OCI-LY3 (cell line): ENCODE data around the gene ZNF526.

Source experiments
- H2AFZ ChIP-seq: fragments of 200-600, 300-600 bp; shearing (Covaris generic); 2 replicates; pipeline ENCODE4 v1.6.0; 2014; ENCODE audit warnings: antibody characterized with exemption, low read depth, low read length
- H3K27ac ChIP-seq: fragments of 200-600, 300-600 bp; sonication (generic); 2 replicates; pipeline ENCODE4 v1.5.1; 2014; ENCODE audit warnings: mild to moderate bottlenecking, low read length, moderate library complexity, mixed read lengths
- H3K27me3 ChIP-seq: fragments of 200-600, 300-600 bp; sonication (generic); 2 replicates; pipeline ENCODE4 v1.6.1; 2014; ENCODE audit warnings: low read depth, low read length, mixed read lengths
- H3K36me3 ChIP-seq: fragments of 200-600, 300-600 bp; sonication (generic); replicated peaks from 2 replicates; pipeline ENCODE3; 2014; ENCODE audit warnings: low read depth, low read length, mixed read lengths
- H3K4me1 ChIP-seq: fragments of 300-600, 200-600 bp; sonication (generic); 2 replicates; pipeline ENCODE4 v1.6.1; 2014; ENCODE audit warnings: low read length, mixed read lengths
- H3K4me2 ChIP-seq: fragments of 200-600, 300-600 bp; sonication (generic); 2 replicates; pipeline ENCODE4 v1.6.1; 2014; ENCODE audit warnings: low read length, mixed read lengths
- H3K4me3 ChIP-seq: fragments of 300-600, 200-600 bp; sonication (generic); 2 replicates; pipeline ENCODE4 v1.5.1; 2014; ENCODE audit warnings: antibody characterized with exemption, mild to moderate bottlenecking, low read length, moderate library complexity
- H3K79me2 ChIP-seq: fragments of 300-600, 200-600 bp; shearing (Covaris generic); 2 replicates; pipeline ENCODE4 v1.6.1; 2014; ENCODE audit warnings: mild to moderate bottlenecking, low read length, mixed read lengths
- H3K9ac ChIP-seq: fragments of 300-600, 200-600 bp; shearing (Covaris generic); 2 replicates; pipeline ENCODE4 v1.6.0; 2014; ENCODE audit warnings: mild to moderate bottlenecking, low read length, moderate library complexity
- H3K9me3 ChIP-seq: fragments of 200-600, 300-600 bp; shearing (Covaris generic); 2 replicates; pipeline ENCODE4 v1.6.1; 2014; ENCODE audit warnings: low read length, mixed read lengths; ENCODE audit not compliant: insufficient read depth
- H4K20me1 ChIP-seq: fragments of 200-600, 300-600 bp; sonication (generic); 2 replicates; pipeline ENCODE4 v1.6.1; 2016; ENCODE audit warnings: low read length, mixed read lengths; ENCODE audit not compliant: insufficient read depth
- EZH2phosphoT487 ChIP-seq: fragments of 200-600 bp; shearing (Covaris generic); IDR thresholded peaks from 2 replicates; pipeline ENCODE4 v1.6.1; 2018; ENCODE audit warnings: antibody characterized with exemption, mixed run types, low read depth
- TF ChIP-seq, protein P1 (sequence below): fragments of 200-600, 300-600 bp; sonication (generic); IDR thresholded peaks from 2 replicates; pipeline ENCODE4 v1.5.1; 2014; ENCODE audit warnings: antibody characterized with exemption, low read length, low read depth

ZNF526 gene

DNA sequence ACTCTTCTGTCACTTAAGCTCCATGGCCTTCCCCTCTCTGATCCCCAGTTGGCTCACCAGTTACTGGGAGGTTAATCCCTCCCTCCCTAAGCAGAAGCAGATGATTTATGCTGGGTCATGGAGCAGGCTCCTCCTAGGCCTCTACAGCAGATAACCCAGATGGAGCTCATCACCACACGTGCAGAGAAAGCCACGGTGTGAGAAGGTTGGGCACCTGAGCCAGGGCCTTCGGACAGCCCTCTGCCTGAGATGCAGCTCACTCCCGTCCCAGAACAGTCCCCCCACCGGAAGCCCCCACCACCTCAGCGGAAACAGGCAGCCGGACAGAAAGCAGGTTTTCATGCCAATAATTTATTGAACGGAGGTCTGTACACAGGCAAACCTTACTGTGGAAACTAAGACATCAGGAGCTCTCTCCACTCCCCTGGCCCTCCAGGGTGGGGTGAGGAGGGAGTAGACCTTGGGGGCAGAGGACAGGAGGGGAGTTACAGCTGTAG is 9.8 kb downstream of the ZNF526 start:
- no peak overlapping the region for H3K27ac ChIP-seq
- H4K20me1 ChIP-seq: peaks cover 24% of the 10 kb centered on the region; the same call in 1 of the 2 replicates

DNA sequence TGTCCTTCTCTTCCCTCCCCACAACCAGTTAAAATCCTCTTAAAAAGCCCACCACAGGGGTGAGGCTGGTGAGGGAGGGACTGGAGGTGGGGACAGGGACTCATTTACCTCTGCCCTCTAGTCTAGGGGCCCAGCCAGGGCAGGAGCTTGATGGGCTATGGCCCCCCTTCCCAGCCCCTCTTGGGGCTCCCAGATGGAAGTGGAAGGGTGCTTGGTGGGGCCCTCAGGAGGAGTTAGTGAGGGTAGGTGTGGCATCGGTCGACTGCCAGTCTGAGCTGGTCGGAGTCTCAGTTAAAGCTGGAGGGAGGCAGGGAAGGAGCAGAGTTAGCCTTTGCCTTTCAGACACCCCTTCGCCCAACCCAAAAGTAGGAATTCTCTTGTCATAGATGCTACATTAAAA is 10.5 kb downstream of the ZNF526 start:
- Histone ChIP-seq H3K27ac (no peak overlapping the region), H3K4me3 (no peak overlapping the region), H3K4me2 (no peak overlapping the region), H3K4me1 (no peaks in the 10 kb centered on the region), H3K36me3 (peaks cover 77% of the 10 kb centered on the region), H2AFZ (no peak overlapping the region), H3K79me2 (peaks cover 45% of the 10 kb centered on the region), H3K27me3 (no peaks in the 10 kb centered on the region), H3K9ac (no peak overlapping the region), H3K9me3 (no peaks in the 10 kb centered on the region), H4K20me1 (peaks cover 24% of the 10 kb centered on the region; the same call in 1 of the 2 replicates)
- TF ChIP-seq, protein P1, sequence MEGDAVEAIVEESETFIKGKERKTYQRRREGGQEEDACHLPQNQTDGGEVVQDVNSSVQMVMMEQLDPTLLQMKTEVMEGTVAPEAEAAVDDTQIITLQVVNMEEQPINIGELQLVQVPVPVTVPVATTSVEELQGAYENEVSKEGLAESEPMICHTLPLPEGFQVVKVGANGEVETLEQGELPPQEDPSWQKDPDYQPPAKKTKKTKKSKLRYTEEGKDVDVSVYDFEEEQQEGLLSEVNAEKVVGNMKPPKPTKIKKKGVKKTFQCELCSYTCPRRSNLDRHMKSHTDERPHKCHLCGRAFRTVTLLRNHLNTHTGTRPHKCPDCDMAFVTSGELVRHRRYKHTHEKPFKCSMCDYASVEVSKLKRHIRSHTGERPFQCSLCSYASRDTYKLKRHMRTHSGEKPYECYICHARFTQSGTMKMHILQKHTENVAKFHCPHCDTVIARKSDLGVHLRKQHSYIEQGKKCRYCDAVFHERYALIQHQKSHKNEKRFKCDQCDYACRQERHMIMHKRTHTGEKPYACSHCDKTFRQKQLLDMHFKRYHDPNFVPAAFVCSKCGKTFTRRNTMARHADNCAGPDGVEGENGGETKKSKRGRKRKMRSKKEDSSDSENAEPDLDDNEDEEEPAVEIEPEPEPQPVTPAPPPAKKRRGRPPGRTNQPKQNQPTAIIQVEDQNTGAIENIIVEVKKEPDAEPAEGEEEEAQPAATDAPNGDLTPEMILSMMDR: no peak
- TF ChIP-seq EZH2phosphoT487: no peak

More for the DNA sequence above, 9.8 kb downstream of the ZNF526 start:
- Histone ChIP-seq H3K9ac (no peak overlapping the region), H3K27me3 (no peaks in the 10 kb centered on the region), H2AFZ (no peak overlapping the region), H3K4me2 (no peak overlapping the region), H3K79me2 (peaks cover 51% of the 10 kb centered on the region), H3K4me3 (no peak overlapping the region), H3K4me1 (no peaks in the 10 kb centered on the region), H3K36me3 (peaks cover 77% of the 10 kb centered on the region), H3K9me3 (no peaks in the 10 kb centered on the region)
- no peak for TF ChIP-seq EZH2phosphoT487

DNA sequence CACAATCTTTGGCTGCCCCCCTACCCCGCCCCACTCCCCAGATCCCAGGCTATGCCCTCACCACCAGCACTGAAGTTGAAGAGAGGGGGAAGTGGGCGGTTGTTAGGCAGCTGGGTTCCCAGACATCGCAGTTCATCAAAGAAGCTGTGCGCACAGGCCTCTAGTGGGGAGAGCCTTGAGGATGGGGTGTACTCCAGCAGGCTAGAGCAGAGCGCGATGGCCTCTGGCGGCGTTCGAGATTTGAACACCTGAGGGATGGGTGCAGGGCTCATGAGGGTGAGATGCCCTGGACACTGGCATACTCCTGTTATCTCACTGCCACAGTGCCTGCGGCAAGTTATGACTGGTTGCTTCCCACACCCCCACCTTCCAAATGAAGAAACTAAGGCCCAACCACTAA is 12.3 kb downstream of the ZNF526 start:
- Histone ChIP-seq H3K79me2 (peaks cover 27% of the 10 kb centered on the region), H4K20me1 (peaks cover 12% of the 10 kb centered on the region; the same call in 1 of the 2 replicates), H2AFZ (no peak overlapping the region), H3K27ac (no peak overlapping the region), H3K36me3 (peaks cover 73% of the 10 kb centered on the region), H3K4me2 (no peak overlapping the region), H3K27me3 (no peaks in the 10 kb centered on the region), H3K4me3 (no peak overlapping the region), H3K9ac (no peak overlapping the region), H3K4me1 (no peaks in the 10 kb centered on the region), H3K9me3 (no peaks in the 10 kb centered on the region)
- no peak for TF ChIP-seq EZH2phosphoT487
- TF ChIP-seq, protein P1: no peak

DNA sequence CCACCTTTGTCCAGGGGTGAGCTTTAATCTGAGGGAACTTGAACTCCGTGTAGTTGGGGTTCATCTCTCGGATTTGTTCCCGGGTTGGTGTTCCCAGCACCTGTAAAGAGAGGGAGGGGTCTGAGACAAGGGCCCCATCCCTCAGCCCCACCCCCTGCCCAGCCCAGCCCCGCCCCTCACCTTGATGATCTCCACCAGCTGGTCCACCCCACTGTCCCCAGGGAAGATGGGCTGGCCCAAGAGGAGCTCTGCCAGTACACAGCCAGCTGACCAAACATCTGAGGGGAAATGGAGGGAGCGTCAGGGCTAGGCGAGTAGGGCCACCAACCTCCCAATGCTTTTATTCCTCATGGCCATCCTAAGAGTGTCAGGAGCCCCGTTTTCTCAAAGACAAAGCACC is 13.0 kb downstream of the ZNF526 start:
- Histone ChIP-seq H2AFZ (no peak overlapping the region), H3K4me1 (no peaks in the 10 kb centered on the region), H3K4me2 (no peak overlapping the region), H4K20me1 (peaks cover 12% of the 10 kb centered on the region; the same call in 1 of the 2 replicates), H3K36me3 (peaks cover 73% of the 10 kb centered on the region), H3K27ac (no peak overlapping the region), H3K9ac (no peak overlapping the region), H3K4me3 (no peak overlapping the region), H3K27me3 (no peaks in the 10 kb centered on the region), H3K9me3 (no peaks in the 10 kb centered on the region), H3K79me2 (peaks cover 26% of the 10 kb centered on the region)
- TF ChIP-seq, protein P1: no peak
